SU-DHL-6 (cell line): ENCODE measurements around the gene RNF152.

ENCODE experiments used
- H2AFZ ChIP-seq: fragments of 200-600 bp; sonication (generic); 2 replicates; pipeline ENCODE4 v1.6.1; 2014; ENCODE audit warnings: low read depth, mild to moderate bottlenecking, moderate library complexity, mixed read lengths, antibody characterized with exemption, low read length; ENCODE audit not compliant: severe bottlenecking
- H3F3A ChIP-seq: fragments of 200-600 bp; shearing (Covaris generic); 2 replicates; pipeline ENCODE4 v1.6.0; 2016; ENCODE audit warnings: antibody characterized with exemption, mild to moderate bottlenecking; ENCODE audit not compliant: insufficient read depth
- H3K27ac ChIP-seq: fragments of 200-600 bp; sonication (generic); 2 replicates; pipeline ENCODE4 v1.5.1; 2016; ENCODE audit warnings: low read depth, mild to moderate bottlenecking, low read length, moderate library complexity, mixed read lengths
- H3K27me3 ChIP-seq: fragments of 200-600 bp; sonication (generic), shearing (Covaris generic); 2 replicates; pipeline ENCODE4 v1.6.0; 2014; ENCODE audit warnings: mild to moderate bottlenecking, low read length
- H3K36me3 ChIP-seq: fragments of 200-600 bp; sonication (generic); 2 replicates; pipeline ENCODE4 v1.6.1; 2014; ENCODE audit warnings: mild to moderate bottlenecking, low read length, mixed read lengths
- H3K4me2 ChIP-seq: fragments of 300-600, 200-600 bp; shearing (Covaris generic), sonication (generic); 2 replicates; pipeline ENCODE4 v1.6.0; 2014; ENCODE audit warnings: low read length, low read depth, mild to moderate bottlenecking; ENCODE audit not compliant: poor library complexity, severe bottlenecking
- H3K4me3 ChIP-seq: fragments of 200-600 bp; sonication (generic); 2 replicates; pipeline ENCODE4 v1.5.1; 2014; ENCODE audit warnings: antibody characterized with exemption, low read length, mild to moderate bottlenecking, mixed read lengths; ENCODE audit not compliant: insufficient read depth, poor library complexity, severe bottlenecking
- H3K79me2 ChIP-seq: fragments of 200-600 bp; sonication (generic); 2 replicates; pipeline ENCODE4 v1.6.1; 2014; ENCODE audit warnings: mild to moderate bottlenecking, low read length, moderate library complexity; ENCODE audit not compliant: insufficient read depth
- H3K9ac ChIP-seq: fragments of 200-600 bp; sonication (generic); 2 replicates; pipeline ENCODE4 v1.7.0; 2014; ENCODE audit warnings: mild to moderate bottlenecking, low read length
- H3K9me2 ChIP-seq: fragments of 200-600 bp; sonication (generic); replicated peaks from 2 replicates; pipeline ENCODE4 v1.6.1; 2014; ENCODE audit warnings: low read length; ENCODE audit not compliant: insufficient read depth
- H3K9me3 ChIP-seq: fragments of 200-600 bp; sonication (generic); 2 replicates; pipeline ENCODE4 v1.6.1; 2014; ENCODE audit warnings: low read length, mixed read lengths; ENCODE audit not compliant: insufficient read depth
- H4K20me1 ChIP-seq: fragments of 200-600 bp; sonication (generic); 2 replicates; pipeline ENCODE4 v1.6.1; 2014; ENCODE audit warnings: low read depth, mild to moderate bottlenecking, antibody characterized with exemption, low read length, moderate library complexity, mixed read lengths
- CTCF ChIP-seq: fragments of 200-600 bp; sonication (generic); IDR thresholded peaks from one replicate; pipeline ENCODE4 v1.5.1; 2017; ENCODE audit warnings: antibody characterized with exemption, mild to moderate bottlenecking, low read length, moderate library complexity; ENCODE audit not compliant: insufficient read depth, poor library complexity, severe bottlenecking
- EZH2phosphoT487 ChIP-seq: fragments of 200-600 bp; sonication (generic), shearing (Covaris generic); conservative IDR thresholded peaks from 2 replicates; pipeline ENCODE4 v1.6.1; 2018; ENCODE audit warnings: mild to moderate bottlenecking, antibody characterized with exemption, low read length, moderate library complexity, mixed read lengths

RNF152 gene

DNA sequence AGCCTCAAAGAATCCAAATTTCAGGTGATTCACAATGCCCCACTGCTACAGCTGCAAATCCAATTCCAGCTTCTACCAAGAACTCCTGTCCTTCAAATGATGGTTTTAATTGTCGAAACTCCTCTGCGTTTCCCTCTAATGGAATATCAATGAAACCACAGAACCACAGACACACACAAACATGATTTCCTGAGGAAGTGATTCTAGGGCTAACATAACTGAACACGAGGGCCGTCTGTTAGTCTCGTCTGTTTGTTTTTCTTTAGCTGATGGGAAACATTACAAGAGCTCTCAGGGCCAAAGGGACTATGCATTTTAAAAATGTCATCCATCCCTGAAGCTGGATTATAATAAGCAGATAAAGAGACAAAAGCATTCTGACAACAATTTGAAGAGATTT, 59.4 kb downstream of the RNF152 start:
- no peaks in the 10 kb centered on the region for H3K79me2 ChIP-seq
- H3K36me3 ChIP-seq = no peaks in the 10 kb centered on the region
- H3K4me3 ChIP-seq = no peak overlapping the region
- H3F3A ChIP-seq = no peaks in the 10 kb centered on the region
- TF ChIP-seq CTCF = no peak
- TF ChIP-seq EZH2phosphoT487 = no peak
- no peak overlapping the region for H3K9ac ChIP-seq
- H3K27me3 ChIP-seq = no peaks in the 10 kb centered on the region
- no peak overlapping the region for H3K4me2 ChIP-seq
- H3K9me3 ChIP-seq = no peaks in the 10 kb centered on the region
- H3K9me2 ChIP-seq = no peaks in the 10 kb centered on the region
- H3K27ac ChIP-seq = no peak overlapping the region
- H4K20me1 ChIP-seq = no peaks in the 10 kb centered on the region
- H2AFZ ChIP-seq = no peak overlapping the region

DNA sequence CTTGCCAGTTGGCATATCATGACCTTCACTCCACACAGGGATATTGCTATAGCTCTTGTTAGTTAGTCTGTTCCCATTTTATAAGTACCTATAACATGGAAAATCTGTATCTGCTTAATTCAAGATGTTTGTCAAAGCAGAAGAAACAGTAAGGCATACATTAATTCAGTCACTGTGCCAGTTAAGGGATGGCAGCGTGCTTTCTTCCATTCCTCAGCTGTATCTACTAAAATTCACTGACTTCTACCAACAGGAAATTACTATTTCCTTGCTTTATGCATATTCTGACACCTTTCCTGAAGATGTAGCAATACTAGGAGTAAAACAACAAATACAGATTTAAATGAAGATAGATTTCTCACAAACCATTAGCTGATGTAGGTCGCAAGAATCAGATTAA, 59.9 kb downstream of the RNF152 start:
- H4K20me1 ChIP-seq = no peaks in the 10 kb centered on the region
- no peak overlapping the region for H3K27ac ChIP-seq
- no peak for TF ChIP-seq EZH2phosphoT487
- no peak for TF ChIP-seq CTCF
- no peaks in the 10 kb centered on the region for H3F3A ChIP-seq
- no peaks in the 10 kb centered on the region for H3K27me3 ChIP-seq
- no peaks in the 10 kb centered on the region for H3K9me2 ChIP-seq
- no peak overlapping the region for H3K4me3 ChIP-seq
- no peaks in the 10 kb centered on the region for H3K36me3 ChIP-seq
- H3K9ac ChIP-seq = no peak overlapping the region
- H2AFZ ChIP-seq = no peak overlapping the region
- H3K79me2 ChIP-seq = no peaks in the 10 kb centered on the region
- no peaks in the 10 kb centered on the region for H3K9me3 ChIP-seq
- H3K4me2 ChIP-seq = no peak overlapping the region

GRCh38 chr18:61831071-61831470, 61.7 kb downstream of the RNF152 start:
- Histone ChIP-seq H3K27me3 (no peaks in the 10 kb centered on the region), H3K9me3 (no peaks in the 10 kb centered on the region), H3K9me2 (no peaks in the 10 kb centered on the region), H3K79me2 (no peaks in the 10 kb centered on the region), H3K9ac (no peak overlapping the region), H3K36me3 (no peaks in the 10 kb centered on the region), H2AFZ (no peak overlapping the region), H3K4me2 (no peak overlapping the region), H3K27ac (no peak overlapping the region), H3K4me3 (no peak overlapping the region), H4K20me1 (no peaks in the 10 kb centered on the region), H3F3A (no peaks in the 10 kb centered on the region)
- no peak for TF ChIP-seq CTCF
- no peak for TF ChIP-seq EZH2phosphoT487

GRCh38 chr18:61829108-61829507, 63.7 kb downstream of the RNF152 start:
- Histone ChIP-seq H3K36me3 (no peaks in the 10 kb centered on the region), H4K20me1 (no peaks in the 10 kb centered on the region), H2AFZ (no peak overlapping the region), H3K9me3 (no peaks in the 10 kb centered on the region), H3F3A (no peaks in the 10 kb centered on the region), H3K27me3 (no peaks in the 10 kb centered on the region), H3K9ac (no peak overlapping the region), H3K4me2 (no peak overlapping the region), H3K4me3 (no peak overlapping the region), H3K9me2 (no peaks in the 10 kb centered on the region), H3K27ac (no peak overlapping the region), H3K79me2 (no peaks in the 10 kb centered on the region)
- TF ChIP-seq EZH2phosphoT487 = no peak
- no peak for TF ChIP-seq CTCF
